HCT116 (cell line): ENCODE measurements around the gene CERCAM. TPM values are rescaled to one million over a fixed set of nuclear protein-coding genes. Genes with fewer than 3 reads are reported as not detected.

ENCODE experiments used
- ATAC-seq: fragments of 200-7000 bp; cut with Tn5 transposase; 2 replicates; pipeline ENCODE4 v1.9.1; 2020; ENCODE audit warnings: mild to moderate bottlenecking, moderate library complexity
- BruUV-seq: library from RNA; stranded (reverse); fragments of 400-500 nt; replicated peaks from 2 replicates; lab custom pipeline; 2021; lab: Mats Ljungman, UMichigan
- CTCF ChIA-PET: fragments of 300-600 bp; sonication (Branson Sonifier 250); formaldehyde crosslinking; loops from one replicate; lab custom pipeline; 2021; ENCODE audit warnings: antibody characterized with exemption; lab: Charles Lee
- POLR2A ChIA-PET: fragments of 300-600, 350-600 bp; sonication (Branson Sonifier 250); formaldehyde crosslinking; loops from one replicate; lab custom pipeline; 2021; ENCODE audit warnings: antibody characterized with exemption; lab: Charles Lee
- RAD21 ChIA-PET, 2 experiments: fragments of 300-600 bp; sonication (Branson Sonifier 250); formaldehyde crosslinking; loops; one replicate each; lab custom pipeline; 2023; ENCODE audit warnings: low total read pairs in 2 of 2; ENCODE audit not compliant: uncharacterized antibody in 2 of 2, unreplicated experiment in 2 of 2, low non-redundant PET in 1 of 2; lab: Charles Lee
- DNase-seq: peaks from one replicate; pipeline ENCODE4 v3.0.0-alpha.2; 2010; ENCODE audit warnings: low read depth, low spot score
- H2AFZ ChIP-seq: fragments of 200-600 bp; shearing (Covaris generic), sonication (generic); 2 replicates; pipeline ENCODE4 v1.6.1; 2017; ENCODE audit warnings: low read depth, mixed run types, mixed read lengths, antibody characterized with exemption, low read length; ENCODE audit not compliant: poor library complexity, severe bottlenecking
- H3K27ac ChIP-seq: 2 replicates; pipeline ENCODE4 v1.5.1; 2012; ENCODE audit warnings: low read depth, low read length
- H3K27me3 ChIP-seq: fragments of 200-600 bp; sonication (generic); 2 replicates; pipeline ENCODE4 v1.6.1; 2016; ENCODE audit warnings: mixed run types, low read length, mixed read lengths; ENCODE audit not compliant: insufficient read depth
- H3K36me3 ChIP-seq, 2 experiments: fragments of 200-500 bp in 1 of 2; fragments of 200-600 bp in 1 of 2; sonication (Bioruptor generic) in 1 of 2; sonication (generic) in 1 of 2; 2 replicates each; pipeline versions ENCODE4 v1.5.1 to v1.6.1; 2014 to 2016; ENCODE audit warnings: low read length in 2 of 2, inconsistent platforms in 1 of 2, mixed read lengths in 1 of 2, mixed run types in 1 of 2; ENCODE audit not compliant: insufficient read depth in 2 of 2, control insufficient read depth in 1 of 2
- H3K4me1 ChIP-seq, 2 experiments: fragments of 200-600 bp in 1 of 2; sonication (generic) in 1 of 2; 2 replicates each; pipeline versions ENCODE4 v1.5.1 to v1.6.1; 2012 to 2017; ENCODE audit warnings: low read length in 2 of 2, inconsistent platforms in 1 of 2, mild to moderate bottlenecking in 1 of 2, mixed read lengths in 1 of 2, mixed run types in 1 of 2, moderate library complexity in 1 of 2; ENCODE audit not compliant: insufficient read depth in 2 of 2, control insufficient read depth in 1 of 2
- H3K4me2 ChIP-seq: fragments of 200-600 bp; sonication (generic); 2 replicates; pipeline ENCODE4 v1.6.1; 2017; ENCODE audit warnings: mixed run types, low read length, mixed read lengths
- H3K4me3 ChIP-seq, 2 experiments: fragments of 200-600 bp in 1 of 2; sonication (generic) in 1 of 2; replicated peaks in 1 of 2; 2 replicates each; pipeline ENCODE4 v1.5.1; 2011 to 2016; ENCODE audit warnings: low read length in 2 of 2, control low read depth in 1 of 2, low read depth in 1 of 2, mild to moderate bottlenecking in 1 of 2, mixed read lengths in 1 of 2, mixed run types in 1 of 2
- H3K79me2 ChIP-seq: fragments of 200-600 bp; sonication (generic); 2 replicates; pipeline ENCODE4 v1.6.1; 2017; ENCODE audit warnings: mild to moderate bottlenecking, mixed run types, low read length, moderate library complexity, mixed read lengths; ENCODE audit not compliant: insufficient read depth
- H3K9ac ChIP-seq: fragments of 200-600 bp; sonication (generic); 2 replicates; pipeline ENCODE4 v1.6.1; 2016; ENCODE audit warnings: low read length, mixed read lengths
- H3K9me2 ChIP-seq: fragments of 200-600 bp; sonication (generic), shearing (Covaris generic); 2 replicates; pipeline ENCODE4 v1.6.1; 2017; ENCODE audit warnings: mixed run types, mild to moderate bottlenecking, moderate library complexity; ENCODE audit not compliant: insufficient read depth
- H3K9me3 ChIP-seq, 2 experiments: fragments of 200-500 bp in 1 of 2; fragments of 200-600 bp in 1 of 2; sonication (Bioruptor generic) in 1 of 2; sonication (generic) in 1 of 2; 2 replicates each; pipeline ENCODE4 v1.6.1; 2014 to 2017; ENCODE audit warnings: low read length in 2 of 2, mixed read lengths in 2 of 2, inconsistent platforms in 1 of 2, low read depth in 1 of 2, mild to moderate bottlenecking in 1 of 2, mixed run types in 1 of 2, moderate library complexity in 1 of 2; ENCODE audit not compliant: control insufficient read depth in 1 of 2, insufficient read depth in 1 of 2
- H4K20me1 ChIP-seq: fragments of 200-600 bp; sonication (generic), shearing (Covaris generic); 2 replicates; pipeline ENCODE4 v1.6.1; 2017; ENCODE audit warnings: mixed run types, mild to moderate bottlenecking, moderate library complexity; ENCODE audit not compliant: insufficient read depth
- ATF3 ChIP-seq: IDR thresholded peaks from 2 replicates; pipeline ENCODE4 v1.6.1; 2012
- CBX3 ChIP-seq: IDR thresholded peaks from 2 replicates; pipeline ENCODE4 v1.6.1; 2012; ENCODE audit warnings: low read depth
- CEBPB ChIP-seq: IDR thresholded peaks from 2 replicates; pipeline ENCODE4 v1.6.1; 2012; ENCODE audit warnings: low read depth
- CTCF ChIP-seq, 3 experiments: fragments of 200-600 bp in 1 of 3; sonication (generic) in 1 of 3; IDR thresholded peaks in 2 of 3; conservative IDR thresholded peaks in 1 of 3; 2 replicates each; pipeline ENCODE4 v1.5.1; 2012 to 2017; ENCODE audit warnings: low read depth in 2 of 3, low read length in 2 of 3, antibody characterized with exemption in 1 of 3, borderline replicate concordance in 1 of 3, control low read depth in 1 of 3, mild to moderate bottlenecking in 1 of 3, mixed read lengths in 1 of 3, mixed run types in 1 of 3, moderate library complexity in 1 of 3; ENCODE audit not compliant: insufficient read depth in 1 of 3
- ELF1 ChIP-seq: IDR thresholded peaks from 2 replicates; pipeline ENCODE4 v1.6.1; 2012; ENCODE audit warnings: low read depth, borderline replicate concordance
- EZH2phosphoT487 ChIP-seq: fragments of 200-600 bp; IDR thresholded peaks from 2 replicates; pipeline ENCODE4 v1.6.1; 2018; ENCODE audit warnings: antibody characterized with exemption, borderline replicate concordance
- FOSL1 ChIP-seq: IDR thresholded peaks from 2 replicates; pipeline ENCODE4 v1.6.1; 2012; ENCODE audit warnings: low read depth
- MAX ChIP-seq: IDR thresholded peaks from 2 replicates; pipeline ENCODE4 v1.6.1; 2012
- POLR2AphosphoS5 ChIP-seq: IDR thresholded peaks from 2 replicates; pipeline ENCODE4 v1.6.1; 2011; ENCODE audit warnings: mild to moderate bottlenecking, low read depth, low read length, moderate library complexity
- RAD21 ChIP-seq: IDR thresholded peaks from 2 replicates; pipeline ENCODE4 v1.6.1; 2012; ENCODE audit warnings: low read depth, mild to moderate bottlenecking
- REST ChIP-seq: IDR thresholded peaks from 2 replicates; pipeline ENCODE4 v1.6.1; 2012; ENCODE audit warnings: low read depth
- SRF ChIP-seq: IDR thresholded peaks from 2 replicates; pipeline ENCODE4 v1.6.1; 2012; ENCODE audit warnings: low read depth
- YY1 ChIP-seq: IDR thresholded peaks from 2 replicates; pipeline ENCODE4 v1.6.1; 2011; ENCODE audit warnings: low read length, low read depth, moderate library complexity, mild to moderate bottlenecking; ENCODE audit not compliant: insufficient replicate concordance; ENCODE audit errors: extremely low read depth
- ZFX ChIP-seq: fragments of 450-650 bp; IDR thresholded peaks from 2 replicates; pipeline ENCODE4 v1.6.1; 2017
- intact Hi-C: fragments of 100-400 bp; cut with micrococcal nuclease; formaldehyde crosslinking; loops from 2 replicates; pipeline ENCODE4 v1.10.0; 2022
- total RNA-seq: library from RNA; stranded (reverse); gene quantifications from one replicate; pipeline ENCODE4 v1.2.1, GENCODE V29; 2021; ENCODE audit not compliant: unreplicated experiment

Gene CERCAM
- total RNA-seq, 1 experiment from 2014 or later = 27.0 TPM

- POLR2A ChIA-PET = no interaction called here
- no peak overlapping the region for H3K4me2 ChIP-seq
- no peaks in the 10 kb centered on the region for H3K79me2 ChIP-seq
- TF ChIP-seq ELF1 (no peak), MAX (no peak), REST (no peak), ZFX (no peak), CEBPB (no peak), POLR2AphosphoS5 (no peak), FOSL1 (no peak), YY1 (no peak), RAD21 (no peak), ATF3 (no peak), CTCF (IDR thresholded peaks at IDR 0.05 in 2 of 3, conservative IDR thresholded peaks at IDR 0.05 in 1 of 3; ENCODE audit: borderline replicate concordance in 1 of 3, insufficient read depth in 1 of 3, low read depth in 2 of 3, low read length in 2 of 3) (no peak), SRF (no peak), EZH2phosphoT487 (no peak), CBX3 (no peak)
- DNase-seq (no peak), ATAC-seq (no peak)
- CTCF ChIA-PET = interaction anchor here (1.5 kb wide), 1 partner anchor 32 kb away, joined by 3 read pairs; no protein-coding TSS in a partner anchor
- RAD21 ChIA-PET = no interaction called here
- no TSS peak for BruUV-seq
- no peak overlapping the region for H3K27ac ChIP-seq
- H3K27me3 ChIP-seq = no peaks in the 10 kb centered on the region
- no peaks in the 10 kb centered on the region for H4K20me1 ChIP-seq
- H3K9ac ChIP-seq = no peak overlapping the region
- H3K9me3 ChIP-seq = no peaks in the 10 kb centered on the region
- peaks cover 7 to 10% of the 10 kb centered on the region in 2 experiments; a peak in 3 of 4 replicates for H3K36me3 ChIP-seq
- no peaks in the 10 kb centered on the region for H3K9me2 ChIP-seq
- no peak overlapping the region for H2AFZ ChIP-seq
- no peaks in the 10 kb centered on the region for H3K4me1 ChIP-seq
- H3K4me3 ChIP-seq = no peak overlapping the region
- intact Hi-C loops = no loop called here
Observed at GRCh38 chr9:128388150-128388549, 32.5 kb upstream of the CERCAM start.
